ENCODE results near the gene C4BPB.

- no peak for TF ChIP-seq CTCF (IDR thresholded peaks at IDR 0.05)
- TF ChIP-seq POLR2A (IDR thresholded peaks at IDR 0.05): no peak
Observed at GRCh38 chr1:207109004-207109403, 20.3 kb downstream of the C4BPB start.
